Activated T-helper 1 cell treated with anti-CD3 and anti-CD28 coated beads, Interleukin-2, amount 50 U/mL, for 16 hours (primary cell): ENCODE measurements around the gene KDM7A.

Experiments used
- DNase-seq, 2 donors: peaks; one replicate each; pipeline ENCODE4 v3.0.0-alpha.2; 2020; ENCODE audit warnings: low read depth in 1 of 2, low spot score in 1 of 2

KDM7A gene, protein sequence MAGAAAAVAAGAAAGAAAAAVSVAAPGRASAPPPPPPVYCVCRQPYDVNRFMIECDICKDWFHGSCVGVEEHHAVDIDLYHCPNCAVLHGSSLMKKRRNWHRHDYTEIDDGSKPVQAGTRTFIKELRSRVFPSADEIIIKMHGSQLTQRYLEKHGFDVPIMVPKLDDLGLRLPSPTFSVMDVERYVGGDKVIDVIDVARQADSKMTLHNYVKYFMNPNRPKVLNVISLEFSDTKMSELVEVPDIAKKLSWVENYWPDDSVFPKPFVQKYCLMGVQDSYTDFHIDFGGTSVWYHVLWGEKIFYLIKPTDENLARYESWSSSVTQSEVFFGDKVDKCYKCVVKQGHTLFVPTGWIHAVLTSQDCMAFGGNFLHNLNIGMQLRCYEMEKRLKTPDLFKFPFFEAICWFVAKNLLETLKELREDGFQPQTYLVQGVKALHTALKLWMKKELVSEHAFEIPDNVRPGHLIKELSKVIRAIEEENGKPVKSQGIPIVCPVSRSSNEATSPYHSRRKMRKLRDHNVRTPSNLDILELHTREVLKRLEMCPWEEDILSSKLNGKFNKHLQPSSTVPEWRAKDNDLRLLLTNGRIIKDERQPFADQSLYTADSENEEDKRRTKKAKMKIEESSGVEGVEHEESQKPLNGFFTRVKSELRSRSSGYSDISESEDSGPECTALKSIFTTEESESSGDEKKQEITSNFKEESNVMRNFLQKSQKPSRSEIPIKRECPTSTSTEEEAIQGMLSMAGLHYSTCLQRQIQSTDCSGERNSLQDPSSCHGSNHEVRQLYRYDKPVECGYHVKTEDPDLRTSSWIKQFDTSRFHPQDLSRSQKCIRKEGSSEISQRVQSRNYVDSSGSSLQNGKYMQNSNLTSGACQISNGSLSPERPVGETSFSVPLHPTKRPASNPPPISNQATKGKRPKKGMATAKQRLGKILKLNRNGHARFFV

DNA sequence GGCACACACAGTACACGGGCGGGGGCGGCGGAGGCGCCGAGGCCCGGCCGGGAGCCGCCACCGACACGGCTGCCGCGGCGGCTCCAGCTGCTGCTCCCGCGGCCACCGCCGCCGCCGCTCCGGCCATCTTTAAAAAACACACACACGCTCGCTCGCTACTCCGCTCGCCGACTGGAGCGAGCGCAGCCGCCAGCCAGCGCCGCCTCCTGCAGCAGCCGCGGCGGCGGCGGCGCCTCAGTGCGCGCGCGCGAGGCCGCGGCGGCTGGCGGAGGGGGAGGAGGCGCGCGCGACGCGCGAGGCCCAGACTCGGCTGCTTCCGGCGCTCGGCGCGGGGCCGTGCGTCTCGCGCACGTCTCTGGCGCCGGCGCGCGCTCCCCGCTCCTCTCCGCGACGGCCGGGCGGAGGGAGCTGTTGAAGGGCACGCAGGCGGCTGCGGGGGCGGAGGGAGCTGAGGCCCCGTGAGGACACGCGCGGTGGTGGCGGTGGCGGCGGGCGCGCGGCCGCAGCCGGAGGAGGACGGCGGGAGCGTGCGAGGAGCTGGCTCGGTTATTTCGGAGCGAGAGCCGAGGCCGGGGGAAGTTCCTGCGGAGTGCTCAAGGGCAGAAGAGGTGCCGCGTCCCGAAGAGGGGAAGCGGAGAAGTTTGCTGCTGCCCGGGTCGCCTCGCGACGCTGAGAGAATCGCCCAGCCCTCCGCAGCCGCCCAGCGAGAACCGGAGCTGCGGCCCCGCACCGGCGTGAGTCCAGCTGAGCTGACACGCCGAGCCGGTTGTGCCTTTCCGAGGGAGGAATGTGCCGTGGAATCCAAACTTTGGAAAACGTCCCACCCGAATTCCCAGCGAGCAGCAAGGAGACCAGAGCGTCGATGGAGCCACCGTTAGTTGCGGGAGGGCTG, at the start of gene KDM7A:
Gene KDM7A (minus strand): TSS at position 173 of the 892 bp plus-strand sequence. CDS start 46 bp downstream, at position 127.
- peak; percentile 66 to 87 for DNase-seq

DNA sequence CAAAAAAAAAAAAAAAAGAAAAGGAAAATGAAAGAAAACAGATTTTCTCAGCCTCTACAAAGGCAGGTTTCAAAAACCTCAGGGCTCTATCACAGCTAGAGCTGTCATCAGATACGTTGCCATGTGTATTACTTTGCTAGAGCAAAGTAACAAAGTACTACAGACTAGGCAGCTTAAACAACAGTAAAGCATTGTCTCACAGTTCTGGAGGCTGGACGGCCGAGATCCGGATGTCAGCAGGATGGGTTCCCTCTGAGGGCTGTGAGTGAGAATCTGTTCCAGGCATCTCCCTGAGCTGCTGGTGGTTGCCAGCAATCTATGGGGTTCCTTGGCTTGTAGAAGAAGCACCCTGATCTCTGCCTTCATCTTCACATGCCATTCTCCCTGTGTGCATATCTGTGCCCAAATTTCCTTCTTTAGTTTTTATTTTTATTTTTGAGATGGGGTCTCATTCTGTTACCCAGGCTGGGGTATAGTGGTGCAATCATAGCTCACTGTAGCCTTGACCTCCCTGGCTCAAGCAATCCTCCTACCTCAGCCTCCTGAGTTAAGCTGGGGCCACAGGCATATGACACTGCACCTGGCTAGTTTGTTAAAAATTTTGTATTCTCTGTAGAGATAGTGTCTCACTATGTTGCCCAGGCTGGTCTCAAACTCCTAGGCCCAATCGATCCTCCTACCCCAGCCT, 48.9 kb upstream of the KDM7A start:
- DNase-seq = no peak

DNA sequence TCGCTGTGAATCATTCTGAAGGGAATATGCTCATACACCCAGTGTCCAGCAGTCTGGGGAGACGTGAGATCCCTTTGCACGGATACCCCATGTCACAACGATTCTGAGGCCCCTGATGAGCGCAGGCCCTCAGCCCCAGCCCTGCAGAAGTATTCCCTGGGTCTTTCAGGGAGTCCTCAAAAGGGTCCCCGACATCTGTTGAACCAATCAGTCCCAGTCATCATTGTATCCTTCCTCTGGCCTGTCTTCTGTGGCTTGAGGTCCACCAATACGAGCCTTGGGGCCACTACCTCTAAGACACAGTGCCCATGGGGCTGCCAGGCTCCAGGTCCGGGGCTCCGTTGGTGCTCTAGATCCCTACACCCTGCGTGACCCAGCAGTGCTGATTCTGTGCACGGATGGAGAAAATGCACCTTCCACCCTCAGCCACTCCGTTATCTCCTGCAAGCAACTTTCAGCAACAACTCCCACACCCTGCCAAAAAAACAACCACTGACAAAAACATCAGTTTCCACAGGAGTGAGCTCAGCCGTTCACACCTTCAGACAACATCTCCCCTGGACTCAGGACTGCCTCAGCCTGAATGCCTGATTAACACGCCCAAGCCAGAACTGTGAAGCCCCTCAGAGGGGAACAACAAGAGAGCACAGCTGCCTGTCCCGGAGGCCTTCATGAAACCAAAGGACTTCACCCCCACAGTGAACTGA, 46.9 kb upstream of the KDM7A start:
- DNase-seq = no peak

DNA sequence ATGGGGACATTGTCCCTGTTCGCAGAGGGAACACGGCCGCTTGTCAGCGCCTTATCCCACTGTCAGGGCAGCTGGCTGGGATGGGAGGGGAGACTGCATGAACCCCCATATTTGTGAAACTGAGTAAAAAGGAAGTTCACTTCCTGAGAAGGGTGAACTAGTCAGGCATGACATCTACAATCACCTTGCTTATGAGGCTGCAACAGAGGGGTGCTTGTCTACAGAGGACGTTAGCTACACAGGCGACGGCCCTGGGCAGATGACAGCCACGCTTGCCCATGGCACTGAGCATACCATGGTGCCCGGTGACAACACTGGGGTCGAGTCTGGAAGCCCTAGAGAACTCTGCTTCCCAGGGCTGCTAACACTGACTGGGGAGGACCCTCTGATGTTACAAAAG, 46.0 kb upstream of the KDM7A start:
- DNase-seq = no peak

DNA sequence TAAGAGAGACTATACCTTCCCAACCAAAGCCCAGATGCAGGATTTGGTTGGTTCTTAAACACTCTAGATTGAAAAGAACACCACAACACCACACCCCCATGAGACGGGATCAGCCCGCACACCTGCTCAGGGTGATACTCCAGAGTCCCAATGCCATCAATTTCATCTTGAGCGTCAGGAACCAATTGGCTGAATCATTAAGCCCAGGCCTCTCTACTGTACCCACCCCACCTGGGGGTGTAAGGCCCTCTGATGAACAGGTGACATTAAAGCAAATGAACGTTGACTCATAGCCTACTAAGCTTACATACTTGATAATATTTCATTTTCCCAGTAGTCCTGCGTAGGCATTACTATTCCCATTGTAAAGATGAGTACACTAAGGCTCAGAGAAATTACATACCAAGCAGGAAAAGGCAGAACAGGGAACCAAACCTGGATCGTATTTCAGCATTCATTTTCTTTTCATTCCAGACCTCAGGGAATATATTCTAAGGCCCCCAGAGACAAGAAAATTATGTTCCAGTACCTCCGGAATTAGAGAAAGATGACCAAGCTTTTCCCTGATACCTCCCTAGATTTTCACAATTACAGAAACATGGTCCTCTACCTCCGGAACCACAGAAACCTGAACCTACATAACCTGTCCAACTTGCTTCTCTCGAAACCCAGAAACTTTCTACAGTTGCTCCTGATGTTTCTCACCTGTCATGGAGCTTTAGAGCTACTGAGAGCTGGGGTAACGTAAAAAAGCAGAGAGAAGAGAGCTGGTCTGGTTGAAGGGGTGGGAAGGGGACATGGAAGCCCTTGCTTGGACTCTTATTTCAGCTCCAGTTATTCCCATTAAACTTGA, 43.1 kb upstream of the KDM7A start:
- no peak for DNase-seq

DNA sequence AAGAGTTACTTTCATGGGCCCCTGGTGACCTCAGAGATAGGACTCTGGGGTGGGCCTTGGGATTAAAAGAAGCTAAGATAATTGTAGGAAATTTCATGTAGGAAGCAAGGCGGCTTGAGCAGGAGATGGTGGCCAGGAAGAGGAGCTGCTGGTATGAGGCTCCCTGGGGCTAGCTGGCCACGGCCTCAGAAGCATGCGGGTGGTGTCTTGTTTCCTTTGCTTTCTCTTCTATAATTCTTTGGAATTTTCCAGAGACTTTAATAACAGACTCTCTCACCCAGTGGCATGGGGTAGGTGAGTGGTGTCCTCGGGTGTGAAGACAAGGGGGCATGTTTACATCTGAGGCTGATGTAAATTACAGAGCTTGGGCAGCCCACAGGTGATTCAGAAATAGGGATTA, 41.9 kb upstream of the KDM7A start:
- no peak for DNase-seq

DNA sequence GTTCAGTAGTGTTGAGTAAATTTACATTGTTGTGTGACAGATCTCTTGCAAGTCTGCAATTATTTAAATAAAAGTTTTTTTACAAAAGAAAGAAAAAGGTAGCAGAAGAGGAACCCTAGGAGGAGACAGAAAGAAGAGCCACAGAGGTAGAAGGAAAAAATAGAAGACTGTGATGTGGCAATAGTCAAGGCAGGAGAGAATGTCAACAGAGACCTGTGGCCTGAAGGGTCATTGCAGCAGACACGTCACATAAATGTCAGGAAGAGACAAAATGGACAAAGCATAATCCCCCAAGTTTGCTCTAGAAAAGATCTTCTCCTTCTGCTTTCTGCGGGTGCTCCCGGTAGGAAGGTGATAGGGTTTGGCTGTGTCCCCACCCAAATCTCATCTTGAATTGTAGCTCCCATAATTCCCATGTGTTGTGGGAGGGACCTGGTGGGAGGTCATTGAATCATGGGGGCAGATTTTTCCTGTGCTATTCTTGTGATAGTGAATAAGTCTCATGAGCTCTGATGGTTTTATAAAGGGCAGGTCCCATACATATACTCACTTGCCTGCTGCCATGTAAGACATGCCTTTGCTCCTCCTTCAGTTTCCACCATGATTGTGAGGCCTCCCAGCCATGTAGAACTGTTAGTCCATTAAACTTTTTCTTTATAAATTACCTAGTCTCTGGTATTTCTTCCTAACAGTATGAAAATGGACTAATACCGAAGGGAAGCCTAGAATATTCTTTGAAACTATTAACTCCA, 41.1 kb upstream of the KDM7A start:
- no peak for DNase-seq

DNA sequence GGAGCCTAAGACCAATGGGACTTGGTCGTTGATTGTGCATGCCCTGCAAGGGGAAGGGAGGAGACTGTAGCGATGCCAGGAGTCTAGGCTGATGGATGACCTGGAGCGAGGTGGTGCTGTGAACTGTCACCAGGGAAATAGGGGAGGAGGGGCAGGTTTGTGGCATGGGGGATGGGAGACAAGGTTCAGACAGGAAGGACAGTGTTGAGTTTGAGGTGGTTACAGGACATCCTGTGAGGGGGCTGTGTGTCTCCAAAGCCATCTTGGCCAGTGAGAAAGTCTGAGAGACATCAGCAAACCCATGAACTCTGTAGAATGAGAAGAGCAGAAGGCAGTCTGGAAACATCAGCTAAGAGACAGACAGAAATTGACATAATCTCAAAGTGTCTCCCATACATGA, 38.5 kb upstream of the KDM7A start:
- no peak for DNase-seq

DNA sequence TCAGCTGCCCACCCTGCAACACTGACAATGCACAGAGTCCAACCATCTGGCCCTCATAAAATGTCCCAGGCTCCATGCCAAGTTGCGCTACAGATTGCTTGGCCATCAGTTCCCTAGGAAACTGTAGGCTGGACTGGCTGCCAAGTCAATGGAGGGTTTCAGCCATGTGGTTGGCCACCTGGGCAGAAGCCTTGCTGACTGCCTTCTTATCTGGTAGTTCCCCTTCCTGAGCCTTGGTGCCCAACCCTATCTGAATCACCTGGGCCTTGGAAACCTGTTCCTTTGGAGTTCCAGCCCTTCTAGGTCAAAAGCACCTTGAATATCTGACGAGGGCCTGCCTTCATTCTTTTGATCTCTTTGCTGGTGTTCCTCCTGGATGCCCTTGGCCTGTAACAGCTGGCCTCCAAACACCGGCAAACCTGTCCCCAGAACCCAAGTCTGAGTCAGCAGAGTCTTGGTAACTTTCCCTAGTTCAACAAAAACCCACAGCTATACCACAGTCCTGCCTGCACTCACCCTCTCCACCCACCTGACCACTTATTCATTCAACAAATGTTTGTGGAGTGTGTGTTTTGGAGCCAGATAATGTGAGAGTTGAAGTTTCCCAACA, 37.4 kb upstream of the KDM7A start:
- DNase-seq = no peak

DNA sequence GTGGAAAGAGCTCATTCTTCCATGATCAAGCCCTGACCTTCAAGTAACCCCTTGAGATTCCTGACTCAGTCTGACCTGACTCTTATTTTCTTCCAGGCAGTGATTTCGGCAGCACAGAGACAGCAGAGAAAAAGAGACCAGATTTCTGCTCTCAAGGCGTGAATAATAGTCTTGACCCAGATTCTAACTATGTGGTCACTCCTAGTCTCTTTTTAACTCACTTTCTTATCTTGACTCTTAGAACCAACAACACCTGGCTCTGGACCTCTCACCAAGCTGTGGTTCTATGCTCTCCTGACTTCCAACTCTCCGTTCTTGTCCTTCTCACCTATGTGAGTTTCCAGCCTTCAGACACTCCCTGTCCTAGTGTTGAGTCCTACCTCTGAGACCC, 36.9 kb upstream of the KDM7A start:
- no peak for DNase-seq

DNA sequence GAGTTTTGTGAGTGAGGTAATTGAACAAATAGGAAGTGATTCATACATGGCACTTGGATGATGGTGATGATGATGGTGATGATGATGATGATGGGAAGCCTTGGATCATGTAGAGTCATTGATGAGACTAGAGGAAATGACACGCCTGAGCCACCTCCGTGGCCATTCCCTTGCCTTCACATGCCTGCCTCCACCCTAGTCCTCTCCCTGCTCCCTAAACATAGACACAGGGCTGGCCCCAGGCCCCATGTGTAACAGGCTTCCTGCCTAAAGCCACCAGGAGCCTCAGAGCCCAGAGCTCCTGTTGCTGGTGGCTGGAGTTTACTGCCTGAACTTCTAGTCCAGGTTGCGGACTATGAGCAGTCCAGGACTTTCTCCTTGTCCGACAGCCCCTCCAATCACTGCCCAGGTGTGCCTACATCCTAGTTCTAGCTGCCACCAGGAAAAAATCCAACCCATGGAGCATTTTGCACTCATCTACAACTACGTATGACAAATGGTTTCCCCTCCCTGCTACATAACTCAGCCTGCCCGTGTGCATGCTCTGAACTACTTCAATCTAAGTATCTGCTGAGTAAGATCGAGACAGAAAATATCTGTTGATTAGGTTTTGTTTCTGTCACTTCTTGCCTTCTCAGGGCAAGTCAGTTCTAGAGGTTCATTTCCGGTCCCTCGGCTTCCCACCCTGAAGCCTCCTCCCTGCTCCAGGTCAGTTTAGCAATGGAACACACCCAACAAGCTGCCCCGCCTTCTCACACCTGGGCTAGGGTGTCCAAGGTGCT, 35.5 kb upstream of the KDM7A start:
- no peak for DNase-seq

DNA sequence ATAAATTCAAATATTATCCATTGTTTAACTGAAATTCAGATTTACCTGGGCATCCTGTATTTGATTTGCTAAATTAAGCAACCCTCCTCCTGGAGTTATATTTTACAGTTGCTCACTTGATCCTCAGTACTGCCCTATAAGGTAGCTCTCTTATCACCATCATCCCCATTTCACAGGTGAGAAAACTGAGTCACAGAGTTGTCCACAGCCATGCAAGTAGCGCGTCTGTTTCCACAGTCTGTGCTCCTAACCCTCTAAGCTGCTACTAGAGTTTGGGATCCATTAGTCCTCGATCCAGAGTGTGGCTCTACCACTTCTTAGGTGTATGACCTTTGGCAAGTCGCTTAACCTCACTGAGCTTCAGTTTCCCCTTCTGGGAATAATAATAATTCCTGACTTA, 34.9 kb upstream of the KDM7A start:
- no peak for DNase-seq

DNA sequence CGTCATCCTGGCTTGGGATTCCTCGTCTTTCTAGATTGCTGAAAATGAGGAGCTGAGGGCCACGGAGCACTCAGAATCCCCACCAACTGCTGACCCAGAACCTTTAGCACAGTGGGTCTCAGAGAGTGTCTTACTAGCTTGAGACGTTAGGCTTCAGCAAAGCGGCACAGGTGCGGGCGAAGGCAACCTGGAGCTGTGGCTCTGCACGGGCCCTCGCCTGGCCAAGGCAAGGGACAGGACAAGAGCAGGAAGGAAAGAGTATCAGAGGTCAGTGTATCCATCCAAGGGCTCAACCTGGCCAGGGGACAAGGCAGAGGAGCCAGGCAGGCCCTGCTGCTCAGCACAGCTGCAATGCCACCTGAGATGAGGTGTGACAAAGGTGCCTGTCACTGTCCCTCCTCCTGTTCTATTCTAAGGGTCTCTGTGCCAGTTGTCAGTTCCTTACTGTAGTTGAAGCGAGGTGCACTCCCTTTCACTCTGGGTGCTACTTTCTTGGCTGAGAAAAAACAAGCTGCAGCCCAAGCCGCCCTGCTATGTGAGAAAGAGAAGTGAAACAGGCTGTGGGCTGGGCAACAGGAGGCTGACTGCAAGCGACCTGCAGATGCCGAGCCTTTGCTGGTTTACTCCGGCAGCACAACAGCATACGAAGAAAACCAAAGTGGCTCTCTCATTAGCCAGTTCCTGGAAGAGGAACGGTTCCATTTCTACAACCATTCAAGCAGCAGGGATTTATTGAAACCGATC, 33.3 kb upstream of the KDM7A start:
- DNase-seq = peak in 1 of 2 donors; percentile 33

DNA sequence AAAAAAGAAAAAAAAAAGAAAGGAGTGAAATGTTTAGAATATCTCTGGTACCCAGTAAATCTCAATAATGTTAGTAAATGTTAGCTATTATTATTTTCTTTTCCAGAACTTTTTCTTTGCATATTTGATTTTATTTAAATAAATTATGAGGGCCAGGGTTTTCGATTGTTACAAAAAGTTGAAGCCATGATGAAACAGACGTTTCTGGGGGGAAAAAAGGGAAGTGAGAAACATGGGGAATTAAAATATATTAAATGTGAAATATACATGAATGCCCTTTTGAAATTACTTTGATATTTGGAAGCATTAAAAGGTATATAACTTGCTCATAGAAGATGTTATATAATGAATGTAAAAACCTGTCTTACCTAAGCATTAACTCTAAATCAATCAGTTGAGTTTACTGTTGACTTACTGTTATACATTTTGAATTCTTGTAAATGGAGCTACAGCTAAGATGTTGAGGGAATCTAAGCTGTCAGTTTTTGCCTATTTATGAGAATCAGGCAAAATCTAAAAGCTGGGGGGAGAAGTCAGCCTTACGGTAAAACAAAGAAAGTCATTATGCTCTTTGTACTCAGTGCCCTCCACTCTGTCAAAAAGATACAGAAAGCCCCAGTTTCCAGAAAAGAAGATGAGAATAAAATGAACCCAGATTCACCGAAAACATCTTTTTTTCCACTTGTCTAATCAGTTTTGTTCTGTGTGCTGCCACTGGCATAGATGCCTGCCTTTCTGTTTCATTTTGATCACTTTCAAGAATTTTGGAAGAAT, 30.0 kb upstream of the KDM7A start:
- DNase-seq = no peak

DNA sequence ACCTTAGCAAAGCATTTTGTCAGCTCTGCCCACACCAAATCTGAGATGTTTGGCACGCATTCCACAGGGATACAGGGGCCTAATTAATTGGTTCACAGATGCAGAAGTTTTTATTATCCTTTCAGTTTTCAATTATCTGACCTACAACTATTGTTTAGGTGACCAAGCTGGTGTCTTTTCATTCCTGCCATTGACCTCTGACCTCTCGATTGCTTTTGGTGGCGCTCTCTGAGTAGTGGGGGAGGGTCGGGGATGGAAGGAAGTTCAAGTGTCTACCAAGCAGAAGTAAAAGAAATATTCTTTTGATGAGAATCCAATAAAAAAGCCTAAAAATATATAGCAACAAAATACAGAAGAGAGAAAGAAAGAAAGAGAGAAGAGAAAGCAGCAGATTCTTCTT, 28.8 kb upstream of the KDM7A start:
- no peak for DNase-seq

DNA sequence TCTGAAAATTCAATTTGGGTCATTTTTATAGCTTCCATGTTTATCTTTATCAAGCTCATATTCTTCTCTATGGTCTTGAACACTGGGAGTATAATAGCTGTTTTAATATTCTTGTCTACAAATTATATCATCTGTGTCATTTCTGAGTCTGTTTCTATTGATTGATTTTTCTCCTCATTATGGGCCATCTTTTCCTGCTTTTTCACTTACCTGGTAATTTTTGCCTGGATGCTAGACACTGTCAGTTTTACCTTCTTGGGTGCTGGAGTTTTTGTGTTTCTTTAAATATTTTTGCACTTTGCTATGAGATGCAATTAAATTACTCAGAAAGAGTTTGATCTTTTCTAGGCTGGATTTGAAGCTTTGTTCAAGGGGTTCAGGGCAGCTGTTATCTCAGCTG, 26.8 kb upstream of the KDM7A start:
- DNase-seq = no peak
